ENCODE results near the gene PCNX1.
"Not testable (repeated sequence)": the region's sequence is repeated elsewhere in the genome, so short reads cannot be mapped to it uniquely, and the experiment has no call there.

The PCNX1 gene

GRCh38 chr14:70971560-70971959 lies 64.3 kb downstream of the PCNX1 start:
- no peak for DNase-seq

GRCh38 chr14:70972107-70972976 lies 65.1 kb downstream of the PCNX1 start:
- DNase-seq = peak; percentile 76 to 84

GRCh38 chr14:70976591-70976990 lies 69.3 kb downstream of the PCNX1 start:
- no peak for DNase-seq

- DNase-seq = no peak
These were observed 74.0 kb downstream of the PCNX1 start for GRCh38 chr14:70981000-70981952.

GRCh38 chr14:70982200-70982599 lies 74.9 kb downstream of the PCNX1 start:
- DNase-seq = no peak

GRCh38 chr14:70987041-70987440 lies 79.8 kb downstream of the PCNX1 start:
- DNase-seq = no peak

- no peak for DNase-seq
These were observed 81.2 kb downstream of the PCNX1 start for GRCh38 chr14:70988452-70988851.

GRCh38 chr14:70993931-70994330 lies 86.7 kb downstream of the PCNX1 start:
- no peak for DNase-seq

GRCh38 chr14:70995211-70995610 lies 88.0 kb downstream of the PCNX1 start:
- no peak for DNase-seq

GRCh38 chr14:70995671-70996070 lies 88.4 kb downstream of the PCNX1 start:
- no peak for DNase-seq

- DNase-seq = no peak
These were observed 91.9 kb downstream of the PCNX1 start for GRCh38 chr14:70999117-70999516.

GRCh38 chr14:71000091-71000490 lies 92.8 kb downstream of the PCNX1 start:
- DNase-seq = no peak

GRCh38 chr14:71001742-71002141 lies 94.5 kb downstream of the PCNX1 start:
- DNase-seq = no peak

- DNase-seq = no peak
These were observed 95.9 kb downstream of the PCNX1 start for GRCh38 chr14:71003156-71003555.

- no peak for DNase-seq
These were observed 97.2 kb downstream of the PCNX1 start for GRCh38 chr14:71004481-71004880.

GRCh38 chr14:71005076-71005475 lies 97.8 kb downstream of the PCNX1 start:
- no peak for DNase-seq

GRCh38 chr14:71006200-71006563 lies 98.9 kb downstream of the PCNX1 start:
- no peak for DNase-seq

- DNase-seq = no peak
These were observed 104.2 kb downstream of the PCNX1 start for GRCh38 chr14:71011479-71011878.

GRCh38 chr14:71012888-71013287 lies 105.6 kb downstream of the PCNX1 start:
- no peak for DNase-seq

GRCh38 chr14:71013551-71014192 lies 106.4 kb downstream of the PCNX1 start:
- no peak for DNase-seq

GRCh38 chr14:71019917-71020316 lies 112.7 kb downstream of the PCNX1 start:
- not testable (repeated sequence) for DNase-seq

- DNase-seq = no peak
These were observed 114.2 kb downstream of the PCNX1 start for GRCh38 chr14:71021347-71022011.

Measured in hippocampal formation (tissue), 2 donors.